Panc1 (cell line): ENCODE data around the gene FAM118A.

Experiments
- CTCF ChIP-seq: fragments of 450-650 bp; IDR thresholded peaks from 2 replicates; pipeline ENCODE4 v1.5.1; 2017; ENCODE audit warnings: mild to moderate bottlenecking
- POLR2AphosphoS5 ChIP-seq: IDR thresholded peaks from 2 replicates; pipeline ENCODE4 v1.6.1; 2012; ENCODE audit warnings: mild to moderate bottlenecking, low read depth, low read length, moderate library complexity

GRCh38 chr22:45344334-45344733, 34.6 kb downstream of the FAM118A start:
- TF ChIP-seq CTCF (no peak), POLR2AphosphoS5 (no peak)
